HEK293T (cell line): ENCODE results near the gene SEC22C.

Source experiments
- CTCF ChIA-PET: fragments of 350-600 bp; formaldehyde crosslinking; extraction: SDS; loops from one replicate; lab custom pipeline; 2021; ENCODE audit warnings: antibody characterized with exemption, inconsistent platforms; lab: Yijun Ruan, JAX
- POLR2A ChIA-PET: fragments of 350-600 bp; formaldehyde crosslinking; extraction: SDS; loops from one replicate; lab custom pipeline; 2020; ENCODE audit warnings: antibody characterized with exemption, inconsistent platforms; lab: Yijun Ruan, JAX
- DNase-seq: peaks from one replicate; pipeline ENCODE4 v3.0.0; 2012; ENCODE audit warnings: mixed read lengths; ENCODE audit errors: extremely low spot score
- ARNT ChIP-seq: fragments of 450-650 bp; IDR thresholded peaks from 2 replicates; pipeline ENCODE4 v1.6.1; 2017; ENCODE audit warnings: mild to moderate bottlenecking
- BHLHE40 ChIP-seq: fragments of 450-650 bp; IDR thresholded peaks from 2 replicates; pipeline ENCODE4 v1.6.1; 2016; ENCODE audit warnings: mild to moderate bottlenecking, moderate library complexity, borderline replicate concordance
- CTBP1 ChIP-seq: fragments of 450-650 bp; IDR thresholded peaks from 2 replicates; pipeline ENCODE4 v1.6.1; 2016; ENCODE audit warnings: borderline replicate concordance
- ELF4 ChIP-seq: fragments of 450-650 bp; IDR thresholded peaks from 2 replicates; pipeline ENCODE4 v1.6.1; 2017; ENCODE audit warnings: antibody characterized with exemption
- FOXA1 ChIP-seq: fragments of 450-650 bp; IDR thresholded peaks from 2 replicates; pipeline ENCODE4 v1.6.1; 2016; ENCODE audit warnings: mild to moderate bottlenecking
- FOXK2 ChIP-seq: fragments of 450-650 bp; IDR thresholded peaks from 2 replicates; pipeline ENCODE4 v1.6.1; 2016; ENCODE audit warnings: mild to moderate bottlenecking
- FOXM1 ChIP-seq: fragments of 450-650 bp; IDR thresholded peaks from 2 replicates; pipeline ENCODE4 v1.6.1; 2017; ENCODE audit warnings: mild to moderate bottlenecking, borderline replicate concordance
- HDGF ChIP-seq: fragments of 450-650 bp; IDR thresholded peaks from 2 replicates; pipeline ENCODE4 v1.6.1; 2017; ENCODE audit warnings: antibody characterized with exemption, borderline replicate concordance
- L3MBTL2 ChIP-seq: fragments of 450-650 bp; conservative IDR thresholded peaks from 2 replicates; pipeline ENCODE4 v1.6.1; 2016; ENCODE audit warnings: mild to moderate bottlenecking
- LEF1 ChIP-seq: fragments of 450-650 bp; IDR thresholded peaks from 2 replicates; pipeline ENCODE4 v1.6.1; 2017; ENCODE audit warnings: mild to moderate bottlenecking, borderline replicate concordance
- NFRKB ChIP-seq: fragments of 450-650 bp; IDR thresholded peaks from 2 replicates; pipeline ENCODE4 v1.6.1; 2016; ENCODE audit warnings: mild to moderate bottlenecking, moderate library complexity
- PKNOX1 ChIP-seq: fragments of 450-650 bp; IDR thresholded peaks from 2 replicates; pipeline ENCODE4 v1.6.1; 2016
- SP1 ChIP-seq: fragments of 450-650 bp; IDR thresholded peaks from 2 replicates; pipeline ENCODE4 v1.6.1; 2017
- SUZ12 ChIP-seq: fragments of 450-650 bp; IDR thresholded peaks from 2 replicates; pipeline ENCODE4 v1.6.1; 2016; ENCODE audit warnings: mild to moderate bottlenecking
- TARDBP ChIP-seq: fragments of 450-650 bp; IDR thresholded peaks from 2 replicates; pipeline ENCODE4 v1.6.1; 2016
- ZNF384 ChIP-seq: fragments of 450-650 bp; IDR thresholded peaks from 2 replicates; pipeline ENCODE4 v1.6.1; 2016

The SEC22C gene

GRCh38 chr3:42526616-42527367 lies 55.0 kb downstream of the SEC22C start:
- ChIA-PET POLR2A (no interaction called here), CTCF (interaction anchor here (0.5 kb wide), 1 partner anchor 9 kb away, joined by 3 read pairs; no protein-coding TSS in a partner anchor)
- TF ChIP-seq L3MBTL2, result no peak
- no peak for TF ChIP-seq CTBP1
- TF ChIP-seq FOXM1, result no peak
- no peak for TF ChIP-seq FOXA1
- no peak for TF ChIP-seq ZNF384
- no peak for TF ChIP-seq NFRKB
- no peak for DNase-seq

- ChIA-PET POLR2A (no interaction called here), CTCF (no interaction called here)
- TF ChIP-seq NFRKB (no peak), SUZ12 (no peak), FOXK2 (no peak), CTBP1 (no peak), ZNF384 (no peak)
- DNase-seq, result no peak
Observed at GRCh38 chr3:42525736-42526345, 55.9 kb downstream of the SEC22C start.

GRCh38 chr3:42525212-42525611 lies 56.6 kb downstream of the SEC22C start:
- CTCF ChIA-PET, result no interaction called here
- POLR2A ChIA-PET, result no interaction called here
- TF ChIP-seq PKNOX1 (no peak), HDGF (no peak), ARNT (no peak), TARDBP (no peak), LEF1 (no peak), FOXM1 (no peak), SUZ12 (no peak), ELF4 (no peak), L3MBTL2 (no peak), FOXA1 (no peak), FOXK2 (no peak), NFRKB (no peak), CTBP1 (no peak), BHLHE40 (no peak), SP1 (no peak), ZNF384 (no peak)
- DNase-seq, result no peak

GRCh38 chr3:42524751-42525150 lies 57.0 kb downstream of the SEC22C start:
- DNase-seq, result no peak
- CTCF ChIA-PET, result no interaction called here
- POLR2A ChIA-PET, result no interaction called here
- TF ChIP-seq PKNOX1, result no peak
- no peak for TF ChIP-seq NFRKB
- TF ChIP-seq BHLHE40, result no peak
- TF ChIP-seq CTBP1, result no peak

- ChIA-PET CTCF (interaction anchor here (0.6 kb wide), 1 partner anchor 8 kb away, joined by 11 read pairs; no protein-coding TSS in a partner anchor), POLR2A (no interaction called here)
- TF ChIP-seq HDGF (no peak), PKNOX1 (no peak), SP1 (no peak), ELF4 (no peak), TARDBP (no peak), FOXM1 (no peak), BHLHE40 (no peak), FOXA1 (no peak), LEF1 (no peak), CTBP1 (no peak), FOXK2 (no peak)
- DNase-seq, result no peak
Observed at GRCh38 chr3:42520906-42521305, 60.9 kb downstream of the SEC22C start.

- no peak for DNase-seq
- TF ChIP-seq CTBP1 (no peak), PKNOX1 (no peak), LEF1 (no peak), FOXM1 (no peak), SP1 (no peak), HDGF (no peak), ZNF384 (no peak), BHLHE40 (no peak), FOXK2 (no peak), NFRKB (no peak), ARNT (no peak), ELF4 (no peak)
- ChIA-PET CTCF (interaction anchor here (0.6 kb wide), 1 partner anchor 9 kb away, joined by 11 read pairs; no protein-coding TSS in a partner anchor), POLR2A (no interaction called here)
Observed at GRCh38 chr3:42520336-42520735, 61.4 kb downstream of the SEC22C start.
